ENCODE data around the gene LMX1A.

LMX1A gene

GRCh38 chr1:165392634-165393571 is 36.4 kb upstream of the LMX1A start:
- TF ChIP-seq CTCF (conservative IDR thresholded peaks at IDR 0.05; ENCODE audit: low read depth, low read length): peak; percentile 97
- peak; percentile 25 for DNase-seq (ENCODE audit: low read depth)
- H3K4me3 ChIP-seq (ENCODE audit: low read length): no peak overlapping the region

- DNase-seq (ENCODE audit: low read depth): no peak
- no peak overlapping the region for H3K4me3 ChIP-seq (ENCODE audit: low read length)
- no peak for TF ChIP-seq CTCF (conservative IDR thresholded peaks at IDR 0.05; ENCODE audit: low read depth, low read length)
Measured at GRCh38 chr1:165389609-165390008, 33.1 kb upstream of the LMX1A start.

GRCh38 chr1:165387961-165388360 is 31.4 kb upstream of the LMX1A start:
- no peak for TF ChIP-seq CTCF (conservative IDR thresholded peaks at IDR 0.05; ENCODE audit: low read depth, low read length)
- H3K4me3 ChIP-seq (ENCODE audit: low read length): no peak overlapping the region
- no peak for DNase-seq (ENCODE audit: low read depth)

- no peak for TF ChIP-seq CTCF (conservative IDR thresholded peaks at IDR 0.05; ENCODE audit: low read depth, low read length)
- no peak overlapping the region for H3K4me3 ChIP-seq (ENCODE audit: low read length)
- DNase-seq (ENCODE audit: low read depth): no peak
Measured at GRCh38 chr1:165387505-165387904, 31.0 kb upstream of the LMX1A start.

- no peak overlapping the region for H3K4me3 ChIP-seq (ENCODE audit: low read length)
- TF ChIP-seq CTCF (conservative IDR thresholded peaks at IDR 0.05; ENCODE audit: low read depth, low read length): no peak
- DNase-seq (ENCODE audit: low read depth): no peak
Measured at GRCh38 chr1:165383599-165384405, 27.3 kb upstream of the LMX1A start.

GRCh38 chr1:165383067-165383466 is 26.6 kb upstream of the LMX1A start:
- no peak for DNase-seq (ENCODE audit: low read depth)
- H3K4me3 ChIP-seq (ENCODE audit: low read length): no peak overlapping the region
- TF ChIP-seq CTCF (conservative IDR thresholded peaks at IDR 0.05; ENCODE audit: low read depth, low read length): no peak
